BE2C (cell line): ENCODE measurements around the gene MAJIN.

Experiments
- DNase-seq: peaks from one replicate; pipeline ENCODE4 v3.0.0-alpha.2; 2020
- H3K27me3 ChIP-seq: fragments of 250-450 bp; sonication (Bioruptor Pico); 2 replicates; pipeline ENCODE4 v1.5.1; 2020; ENCODE audit warnings: mild to moderate bottlenecking
- H3K36me3 ChIP-seq: fragments of 250-450 bp; sonication (Bioruptor Pico); 2 replicates; pipeline ENCODE4 v1.5.1; 2020; ENCODE audit warnings: mild to moderate bottlenecking
- H3K4me1 ChIP-seq: fragments of 250-450 bp; sonication (Bioruptor Pico); 2 replicates; pipeline ENCODE4 v1.5.1; 2020
- H3K4me3 ChIP-seq: 2 replicates; pipeline ENCODE4 v1.5.1; 2011; ENCODE audit warnings: low read depth, low read length
- H3K9me3 ChIP-seq: fragments of 250-450 bp; sonication (Bioruptor Pico); 2 replicates; pipeline ENCODE4 v1.5.1; 2020
- TF ChIP-seq, protein P1 (sequence below): IDR thresholded peaks from 2 replicates; pipeline ENCODE4 v1.5.1; 2012; ENCODE audit warnings: mild to moderate bottlenecking, low read depth, low read length

MAJIN gene

DNA sequence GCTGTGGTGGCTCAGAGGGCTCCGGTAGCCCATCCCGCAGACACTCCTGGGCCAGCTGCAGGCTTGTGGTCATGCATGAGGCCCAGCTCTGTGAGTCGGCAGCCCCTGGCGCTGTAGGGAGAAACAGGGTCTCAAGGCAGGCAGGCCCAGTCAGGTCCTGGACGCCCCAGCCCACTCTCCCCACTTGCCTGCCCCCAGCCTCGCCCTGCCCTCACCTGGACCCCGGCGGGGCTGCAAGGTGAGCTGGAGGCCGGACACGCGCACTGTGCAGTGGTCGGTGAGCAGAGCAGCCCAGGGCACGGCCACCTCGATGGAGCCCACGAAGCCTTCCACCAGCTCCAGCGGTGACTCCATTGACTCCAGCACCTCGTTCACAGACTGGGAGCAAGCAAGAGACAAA is 57.8 kb downstream of the MAJIN start:
- Histone ChIP-seq H3K4me1 (no peaks in the 10 kb centered on the region), H3K9me3 (no peaks in the 10 kb centered on the region), H3K36me3 (no peaks in the 10 kb centered on the region), H3K4me3 (no peak overlapping the region), H3K27me3 (no peaks in the 10 kb centered on the region)
- DNase-seq: no peak
- TF ChIP-seq, protein P1, sequence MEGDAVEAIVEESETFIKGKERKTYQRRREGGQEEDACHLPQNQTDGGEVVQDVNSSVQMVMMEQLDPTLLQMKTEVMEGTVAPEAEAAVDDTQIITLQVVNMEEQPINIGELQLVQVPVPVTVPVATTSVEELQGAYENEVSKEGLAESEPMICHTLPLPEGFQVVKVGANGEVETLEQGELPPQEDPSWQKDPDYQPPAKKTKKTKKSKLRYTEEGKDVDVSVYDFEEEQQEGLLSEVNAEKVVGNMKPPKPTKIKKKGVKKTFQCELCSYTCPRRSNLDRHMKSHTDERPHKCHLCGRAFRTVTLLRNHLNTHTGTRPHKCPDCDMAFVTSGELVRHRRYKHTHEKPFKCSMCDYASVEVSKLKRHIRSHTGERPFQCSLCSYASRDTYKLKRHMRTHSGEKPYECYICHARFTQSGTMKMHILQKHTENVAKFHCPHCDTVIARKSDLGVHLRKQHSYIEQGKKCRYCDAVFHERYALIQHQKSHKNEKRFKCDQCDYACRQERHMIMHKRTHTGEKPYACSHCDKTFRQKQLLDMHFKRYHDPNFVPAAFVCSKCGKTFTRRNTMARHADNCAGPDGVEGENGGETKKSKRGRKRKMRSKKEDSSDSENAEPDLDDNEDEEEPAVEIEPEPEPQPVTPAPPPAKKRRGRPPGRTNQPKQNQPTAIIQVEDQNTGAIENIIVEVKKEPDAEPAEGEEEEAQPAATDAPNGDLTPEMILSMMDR: no peak

DNA sequence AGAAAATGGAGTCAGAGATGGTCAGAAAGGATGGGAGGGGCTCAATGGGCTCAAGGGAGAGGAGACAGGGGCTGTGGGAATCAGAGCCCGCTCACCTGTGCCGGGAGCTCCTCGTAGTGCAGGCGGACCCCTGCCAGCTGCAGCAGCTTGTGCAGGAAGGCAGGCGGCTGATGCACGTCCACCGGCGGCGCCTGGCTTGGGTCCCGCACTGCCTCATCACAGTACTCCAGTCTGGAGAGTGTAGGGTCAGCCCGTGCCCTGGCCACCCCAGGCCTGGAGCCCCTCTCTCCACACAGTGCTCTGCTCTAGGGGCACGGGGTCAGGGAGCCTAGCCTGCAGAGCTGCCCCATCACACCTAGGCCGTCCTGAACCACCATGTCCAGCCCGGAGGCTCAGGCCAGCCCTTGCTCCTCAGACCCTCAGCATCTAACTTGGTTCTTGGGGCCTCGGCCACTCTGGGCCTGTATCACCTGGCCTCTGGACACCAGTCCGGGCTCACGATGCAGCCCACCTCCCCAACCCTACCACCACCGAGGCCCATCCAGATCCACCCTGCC is 58.7 kb downstream of the MAJIN start:
- Histone ChIP-seq H3K4me1 (no peaks in the 10 kb centered on the region), H3K36me3 (no peaks in the 10 kb centered on the region), H3K9me3 (no peaks in the 10 kb centered on the region), H3K4me3 (no peak overlapping the region), H3K27me3 (no peaks in the 10 kb centered on the region)
- no peak for DNase-seq
- TF ChIP-seq, protein P1: no peak

DNA sequence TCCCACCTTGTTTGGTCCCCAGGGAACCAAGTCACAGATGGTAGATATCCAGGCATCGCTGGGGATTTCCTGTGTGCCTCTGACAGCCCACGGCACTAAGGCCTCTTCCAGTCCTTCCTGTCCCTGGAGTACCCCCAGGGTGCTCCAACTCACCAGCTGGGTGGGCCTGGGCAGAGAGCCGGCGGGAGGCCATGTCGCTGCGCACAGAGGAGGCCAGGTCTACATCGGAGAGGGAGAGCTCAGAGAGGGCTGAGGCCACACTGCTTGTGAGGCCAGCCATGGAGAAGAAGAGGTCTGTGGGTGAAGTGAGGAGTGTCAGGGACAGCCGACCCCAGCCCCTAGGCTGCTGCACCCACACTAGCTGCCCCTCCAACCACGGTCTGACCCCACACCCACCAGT is 60.2 kb downstream of the MAJIN start:
- Histone ChIP-seq H3K4me1 (no peaks in the 10 kb centered on the region), H3K27me3 (no peaks in the 10 kb centered on the region), H3K4me3 (no peak overlapping the region), H3K36me3 (no peaks in the 10 kb centered on the region), H3K9me3 (no peaks in the 10 kb centered on the region)
- DNase-seq: no peak
- TF ChIP-seq, protein P1: no peak

DNA sequence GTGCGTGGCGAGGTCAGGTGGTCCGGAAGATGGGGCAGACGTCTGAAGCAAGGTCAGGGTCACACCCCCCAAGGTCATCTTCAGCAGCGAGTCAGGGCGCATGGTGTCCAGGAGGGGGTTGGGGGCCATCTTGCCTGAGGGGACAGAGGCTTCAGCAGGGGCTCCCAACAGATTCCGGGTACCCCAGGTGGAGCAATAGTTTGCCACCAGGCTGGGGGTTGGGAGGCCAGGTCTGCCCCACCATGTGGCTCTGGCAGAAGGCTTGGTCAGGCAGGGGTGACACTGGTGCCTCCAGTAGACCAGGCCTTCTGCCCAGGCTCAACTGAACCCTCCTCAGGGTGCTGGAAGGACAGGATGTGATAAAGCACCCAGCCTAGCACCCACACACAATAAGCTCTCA is 60.8 kb downstream of the MAJIN start:
- Histone ChIP-seq H3K27me3 (no peaks in the 10 kb centered on the region), H3K4me1 (no peaks in the 10 kb centered on the region), H3K36me3 (no peaks in the 10 kb centered on the region), H3K4me3 (no peak overlapping the region), H3K9me3 (no peaks in the 10 kb centered on the region)
- no peak for DNase-seq
- TF ChIP-seq, protein P1: no peak

DNA sequence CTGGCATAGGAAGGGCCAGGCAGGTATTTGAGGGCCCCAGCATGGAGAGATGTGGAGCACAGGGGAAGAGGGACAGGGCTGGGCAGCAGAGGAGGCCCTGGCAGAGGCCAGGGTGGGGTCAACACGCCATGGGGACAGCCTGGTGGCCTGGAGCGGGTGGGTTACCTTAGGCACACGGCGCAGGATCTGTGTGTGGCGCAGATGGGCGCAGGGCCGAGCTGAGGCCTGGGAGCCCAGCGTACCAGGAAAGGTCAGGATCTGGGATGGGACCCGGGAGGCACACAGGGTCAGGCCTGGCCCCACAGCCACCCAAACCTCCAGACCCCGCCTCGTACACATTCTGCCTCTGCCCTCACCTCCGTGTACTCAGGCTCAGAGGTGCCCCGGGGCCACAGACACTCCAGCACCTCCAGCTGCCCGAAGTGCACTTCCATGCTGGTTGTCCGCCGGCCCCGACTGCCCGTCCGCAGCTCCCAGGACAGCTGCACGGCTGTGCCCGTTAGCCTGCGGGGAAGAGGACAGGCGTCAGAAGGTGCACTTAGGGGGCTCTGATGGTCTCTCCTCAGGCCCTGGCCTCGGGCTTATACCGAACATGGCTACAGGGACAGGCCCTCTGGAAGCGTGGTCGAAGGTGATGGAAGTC is 61.3 kb downstream of the MAJIN start:
- H3K36me3 ChIP-seq: no peaks in the 10 kb centered on the region
- TF ChIP-seq, protein P1: no peak
- H3K4me3 ChIP-seq: no peak overlapping the region
- no peak for DNase-seq
- no peaks in the 10 kb centered on the region for H3K9me3 ChIP-seq
- no peaks in the 10 kb centered on the region for H3K27me3 ChIP-seq
- H3K4me1 ChIP-seq: no peaks in the 10 kb centered on the region

DNA sequence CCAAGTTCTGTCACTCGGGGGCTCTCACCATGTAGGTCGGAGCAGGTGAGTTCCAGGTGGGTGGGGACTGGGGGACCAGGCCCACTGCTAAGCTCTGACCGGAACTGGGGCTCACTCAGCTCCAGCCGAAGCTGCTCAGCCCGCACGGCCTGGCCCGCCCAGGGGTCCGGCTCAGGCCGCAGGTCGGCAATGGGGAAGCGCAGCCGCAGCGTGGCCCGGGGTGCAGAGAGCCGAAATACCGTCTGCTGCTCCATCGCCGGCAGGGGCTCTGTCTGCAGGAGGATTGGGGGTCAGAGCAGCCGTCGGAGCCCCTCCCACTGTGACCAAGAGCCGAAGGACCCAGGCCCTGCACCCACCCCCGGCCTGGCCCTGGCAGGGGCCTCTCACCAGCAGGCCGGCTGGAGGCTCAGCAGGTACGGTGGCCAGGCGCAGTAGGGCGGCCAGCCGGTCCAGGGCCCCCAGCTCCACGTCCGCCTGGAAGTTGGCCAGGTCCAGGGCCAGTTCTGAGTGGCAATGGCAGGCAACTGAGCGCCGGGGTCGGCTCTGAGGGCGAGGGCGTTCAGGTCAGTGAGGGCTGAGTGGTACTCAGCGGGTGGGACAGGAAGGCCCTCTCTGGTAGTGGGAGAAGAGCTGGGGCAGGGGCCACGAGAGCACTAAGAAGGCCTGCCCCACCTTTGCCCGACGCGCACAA is 62.1 kb downstream of the MAJIN start:
- no peaks in the 10 kb centered on the region for H3K36me3 ChIP-seq
- H3K27me3 ChIP-seq: no peaks in the 10 kb centered on the region

More for the DNA sequence above, 62.1 kb downstream of the MAJIN start:
- no peaks in the 10 kb centered on the region for H3K4me1 ChIP-seq
- DNase-seq: no peak
- H3K4me3 ChIP-seq: no peak overlapping the region
- TF ChIP-seq, protein P1: no peak
- H3K9me3 ChIP-seq: no peaks in the 10 kb centered on the region
